Prostate gland (tissue), 2 donors: Measurements from ENCODE around the gene TSPAN10. TPM values are rescaled to one million over a fixed set of nuclear protein-coding genes. Genes with fewer than 3 reads are reported as not detected.

Experiments used
- DNase-seq: peaks from one replicate; pipeline ENCODE4 v3.0.0-alpha.2; 2019; ENCODE audit warnings: low spot score
- H3K27ac ChIP-seq, 2 donors: fragments of 200-600 bp; sonication (generic); 2 replicates each; pipeline ENCODE4 v1.5.1; 2017 to 2019
- H3K27me3 ChIP-seq: fragments of 200-600 bp; sonication (generic); replicated peaks from 2 replicates; pipeline ENCODE4 v1.5.1; 2019; ENCODE audit not compliant: insufficient read depth
- H3K36me3 ChIP-seq, 2 donors: fragments of 200-600 bp; sonication (generic); 1 replicate in 1 of 2; 2 replicates in 1 of 2; pipeline versions ENCODE4 v1.5.1 to v1.8.1; 2017 to 2019
- H3K4me1 ChIP-seq: fragments of 200-600 bp; sonication (generic); replicated peaks from 2 replicates; pipeline ENCODE4 v1.5.1; 2019
- H3K4me3 ChIP-seq, 2 donors: fragments of 200-600 bp; sonication (generic); 2 replicates each; pipeline ENCODE4 v1.5.1; 2017 to 2019
- H3K9me3 ChIP-seq: fragments of 200-600 bp; sonication (generic); 2 replicates; pipeline ENCODE4 v1.5.1; 2017
- CTCF ChIP-seq, 4 experiments: fragments of 200-600 bp in 2 of 4; fragments of 450-650 bp in 2 of 4; sonication (generic) in 2 of 4; IDR thresholded peaks; 1 replicate in 3 of 4; 2 replicates in 1 of 4; pipeline ENCODE4 v1.5.1; 2016 to 2019; ENCODE audit warnings: antibody characterized with exemption in 4 of 4, mild to moderate bottlenecking in 2 of 4, moderate library complexity in 2 of 4
- POLR2A ChIP-seq: fragments of 450-650 bp; IDR thresholded peaks from one replicate; pipeline ENCODE4 v1.6.1; 2016; ENCODE audit warnings: antibody characterized with exemption, mild to moderate bottlenecking
- POLR2AphosphoS5 ChIP-seq: sonication (generic); formaldehyde crosslinking; IDR thresholded peaks from one replicate; pipeline ENCODE4 v1.6.1; 2017; ENCODE audit warnings: antibody characterized with exemption
- WGBS: methylation state at CpG from one replicate; pipeline ENCODE4 v1.1.5; 2018; 5-methylcytosine and 5-hydroxymethylcytosine counted together
- intact Hi-C: fragments of 100-400 bp; cut with DNase I; formaldehyde crosslinking; loops from one replicate; pipeline ENCODE4 v1.14.2; 2022
- total RNA-seq, 2 donors: library from RNA; depleted of rRNA; stranded (reverse); fragments of >200 nt; gene quantifications; one replicate each; pipeline ENCODE4 v1.1.0, GENCODE V29; 2016

TSPAN10 gene
- total RNA-seq, 2 donors from 2014 or later: 2.5 to 2.9 TPM

- DNase-seq: no peak
- 89% methylated on average over 17 of the region's 17 CpGs for WGBS
- Histone ChIP-seq H3K27me3 (no peaks in the 10 kb centered on the region), H3K4me3 (no peak overlapping the region), H3K27ac (no peak overlapping the region), H3K36me3 (no peaks in the 10 kb centered on the region), H3K9me3 (no peaks in the 10 kb centered on the region), H3K4me1 (no peaks in the 10 kb centered on the region)
- TF ChIP-seq CTCF (IDR thresholded peaks at IDR 0.05) (no peak), POLR2A (no peak)
- intact Hi-C loops: no loop called here
These were observed 5.0 kb downstream of the TSPAN10 start for GRCh38 chr17:81641825-81642489.

GRCh38 chr17:81644496-81644895 lies 7.5 kb downstream of the TSPAN10 start:
- Histone ChIP-seq H3K4me3 (no peak overlapping the region), H3K9me3 (no peaks in the 10 kb centered on the region), H3K27ac (no peak overlapping the region), H3K27me3 (peaks cover 15% of the 10 kb centered on the region), H3K36me3 (no peaks in the 10 kb centered on the region), H3K4me1 (no peaks in the 10 kb centered on the region)
- 93% methylated on average over 15 of the region's 15 CpGs for WGBS
- intact Hi-C loops: no loop called here
- TF ChIP-seq POLR2A (no peak), CTCF (IDR thresholded peaks at IDR 0.05) (no peak), POLR2AphosphoS5 (no peak)
- no peak for DNase-seq

- intact Hi-C loops: no loop called here
These were observed 8.3 kb downstream of the TSPAN10 start for GRCh38 chr17:81644976-81645952.

GRCh38 chr17:81646869-81647600 lies 10.0 kb downstream of the TSPAN10 start:
- intact Hi-C loops: no loop called here
- DNase-seq: no peak
- WGBS: 71% methylated on average over 12 of the region's 12 CpGs
- peaks cover 15% of the 10 kb centered on the region for H3K27me3 ChIP-seq
- no peaks in the 10 kb centered on the region for H3K36me3 ChIP-seq
- TF ChIP-seq POLR2AphosphoS5 (no peak), POLR2A (no peak), CTCF (IDR thresholded peaks at IDR 0.05) (no peak)
- no peaks in the 10 kb centered on the region for H3K9me3 ChIP-seq
- H3K4me1 ChIP-seq: no peaks in the 10 kb centered on the region
- H3K4me3 ChIP-seq: no peak overlapping the region
- H3K27ac ChIP-seq: no peak overlapping the region

More at GRCh38 chr17:81644976-81645952, 8.3 kb downstream of the TSPAN10 start:
- Histone ChIP-seq H3K4me3 (no peak overlapping the region), H3K4me1 (no peaks in the 10 kb centered on the region), H3K27me3 (peaks cover 15% of the 10 kb centered on the region), H3K9me3 (no peaks in the 10 kb centered on the region), H3K36me3 (no peaks in the 10 kb centered on the region), H3K27ac (no peak overlapping the region)
- DNase-seq: no peak
- no peak for TF ChIP-seq POLR2A
- TF ChIP-seq CTCF (IDR thresholded peaks at IDR 0.05): no peak
- TF ChIP-seq POLR2AphosphoS5: no peak
- WGBS: 91% methylated on average over 29 of the region's 29 CpGs
